Testis (tissue), 3 donors: ENCODE measurements around the gene OGFR. TPM values are rescaled to one million over a fixed set of nuclear protein-coding genes. Genes with fewer than 3 reads are reported as not detected.

Experiments used
- DNase-seq: peaks from one replicate; pipeline ENCODE4 v3.0.0-alpha.2; 2019
- H3K27ac ChIP-seq, 2 donors: fragments of 200-600 bp; sonication (generic); one replicate each; pipeline ENCODE4 v1.5.1; 2019
- H3K27me3 ChIP-seq: fragments of 200-600 bp; sonication (generic); one replicate; pipeline ENCODE4 v1.5.1; 2019
- H3K36me3 ChIP-seq: fragments of 200-600 bp; sonication (generic); one replicate; pipeline ENCODE4 v1.5.1; 2017; ENCODE audit warnings: low read depth; ENCODE audit errors: missing control alignments
- H3K4me1 ChIP-seq: fragments of 200-600 bp; sonication (generic); one replicate; pipeline ENCODE4 v1.5.1; 2019
- H3K4me3 ChIP-seq, 2 donors: fragments of 200-600 bp; sonication (generic); one replicate each; pipeline ENCODE4 v1.5.1; 2017 to 2019
- H3K9me3 ChIP-seq: fragments of 200-600 bp; sonication (generic); one replicate; pipeline ENCODE4 v1.5.1; 2017
- POLR2A ChIP-seq: fragments of 450-650 bp; IDR thresholded peaks from one replicate; pipeline ENCODE4 v1.6.1; 2017; ENCODE audit warnings: antibody characterized with exemption, mild to moderate bottlenecking, moderate library complexity
- WGBS, 2 donors: methylation state at CpG; one replicate each; pipeline ENCODE4 v1.1.5; 2018; 5-methylcytosine and 5-hydroxymethylcytosine counted together
- intact Hi-C: fragments of 100-400 bp; cut with DNase I; formaldehyde crosslinking; loops from one replicate; pipeline ENCODE4 v1.15.1; 2023; ENCODE audit warnings: low total_unique reads
- polyA plus RNA-seq: library from polyadenylated mRNA; stranded (reverse); fragments of 350-450 nt; fragmentation: Illumina TruSeq; extraction: RNeasy Lipid Tissue Mini Kit (QIAGEN cat#74804); gene quantifications from one replicate; pipeline ENCODE4 v1.2.3, GENCODE V29; 2014; ENCODE audit warnings: low read depth, low replicate concordance; ENCODE audit not compliant: insufficient read depth
- total RNA-seq, 2 donors: library from RNA; depleted of rRNA; stranded (reverse); fragments of >200 nt; gene quantifications; one replicate each; pipeline ENCODE4 v1.2.3, GENCODE V29; 2016
- TF ChIP-seq, protein P1 (sequence below), 3 experiments: fragments of 450-650 bp in 2 of 3; fragments of 200-600 bp in 1 of 3; sonication (generic) in 1 of 3; IDR thresholded peaks; one replicate each; pipeline ENCODE4 v1.5.1; 2016 to 2019; ENCODE audit warnings: antibody characterized with exemption in 3 of 3, mild to moderate bottlenecking in 2 of 3, moderate library complexity in 1 of 3

Gene OGFR
- total and polyA plus RNA-seq, 3 donors from 2014 or later = 23.7 to 57.0 (median 46.6) TPM

DNA sequence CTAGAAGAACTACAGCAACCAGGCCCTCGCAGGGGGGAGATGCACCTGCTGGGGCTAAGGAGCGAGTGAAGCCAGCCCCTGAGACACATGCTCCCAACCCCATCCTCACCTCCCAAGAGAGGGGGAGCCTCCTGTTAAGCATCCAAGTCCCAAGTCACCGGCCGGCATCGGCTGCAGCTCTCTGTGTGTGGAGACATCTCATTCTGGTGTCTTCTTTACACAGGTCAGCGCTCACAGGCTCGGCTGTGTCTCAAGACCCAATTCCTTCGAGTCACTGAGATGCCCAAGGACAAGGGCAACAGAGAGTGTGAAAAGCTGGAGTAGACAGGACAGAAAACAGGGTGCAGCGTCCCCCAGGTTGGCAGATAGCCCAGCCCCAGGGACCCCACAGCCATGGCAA is 29.4 kb upstream of the OGFR start:
- H3K9me3 ChIP-seq = no peaks in the 10 kb centered on the region
- H3K4me1 ChIP-seq = peaks cover 13% of the 10 kb centered on the region
- no peaks in the 10 kb centered on the region for H3K36me3 ChIP-seq
- no peak overlapping the region for H3K4me3 ChIP-seq
- intact Hi-C loops = no loop called here
- DNase-seq = no peak
- H3K27ac ChIP-seq = no peak overlapping the region
- H3K27me3 ChIP-seq = no peaks in the 10 kb centered on the region
- TF ChIP-seq, protein P1, sequence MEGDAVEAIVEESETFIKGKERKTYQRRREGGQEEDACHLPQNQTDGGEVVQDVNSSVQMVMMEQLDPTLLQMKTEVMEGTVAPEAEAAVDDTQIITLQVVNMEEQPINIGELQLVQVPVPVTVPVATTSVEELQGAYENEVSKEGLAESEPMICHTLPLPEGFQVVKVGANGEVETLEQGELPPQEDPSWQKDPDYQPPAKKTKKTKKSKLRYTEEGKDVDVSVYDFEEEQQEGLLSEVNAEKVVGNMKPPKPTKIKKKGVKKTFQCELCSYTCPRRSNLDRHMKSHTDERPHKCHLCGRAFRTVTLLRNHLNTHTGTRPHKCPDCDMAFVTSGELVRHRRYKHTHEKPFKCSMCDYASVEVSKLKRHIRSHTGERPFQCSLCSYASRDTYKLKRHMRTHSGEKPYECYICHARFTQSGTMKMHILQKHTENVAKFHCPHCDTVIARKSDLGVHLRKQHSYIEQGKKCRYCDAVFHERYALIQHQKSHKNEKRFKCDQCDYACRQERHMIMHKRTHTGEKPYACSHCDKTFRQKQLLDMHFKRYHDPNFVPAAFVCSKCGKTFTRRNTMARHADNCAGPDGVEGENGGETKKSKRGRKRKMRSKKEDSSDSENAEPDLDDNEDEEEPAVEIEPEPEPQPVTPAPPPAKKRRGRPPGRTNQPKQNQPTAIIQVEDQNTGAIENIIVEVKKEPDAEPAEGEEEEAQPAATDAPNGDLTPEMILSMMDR (IDR thresholded peaks at IDR 0.05) = no peak
- no peak for TF ChIP-seq POLR2A
- WGBS, 2 donors = 88 to 93% methylated on average over 9 of the region's 9 CpGs

DNA sequence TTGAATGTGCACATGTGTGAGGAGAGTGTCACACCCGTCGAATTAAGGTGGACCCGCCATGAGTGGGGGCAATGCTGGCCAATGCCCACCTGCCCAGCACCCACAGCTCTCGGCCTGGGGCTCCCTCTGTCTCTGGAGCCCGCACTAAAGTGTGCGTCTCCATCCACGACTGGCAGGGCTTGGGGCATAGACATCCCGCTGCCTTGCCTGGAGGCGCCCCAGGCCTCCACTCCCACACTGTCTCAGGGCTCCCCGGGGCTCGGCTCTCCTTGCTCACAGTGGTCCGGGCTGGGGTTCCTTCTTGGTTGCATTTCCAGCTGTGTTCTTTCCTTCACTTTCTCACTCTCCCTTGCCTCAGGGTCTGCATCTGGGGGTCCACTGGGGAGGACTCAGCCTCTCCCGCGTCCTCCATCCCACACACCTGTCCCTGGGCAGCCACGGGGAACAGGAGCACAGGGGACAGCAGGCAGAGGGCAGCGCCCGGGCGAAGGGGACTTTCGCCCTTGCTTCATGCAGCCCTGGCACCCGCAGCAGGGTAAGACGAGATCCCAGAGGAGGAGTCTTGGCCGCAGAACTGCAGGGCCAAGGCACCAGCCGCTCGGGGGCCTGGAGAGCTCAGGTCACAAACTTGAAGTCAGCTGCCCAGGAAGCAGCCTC is 28.5 kb upstream of the OGFR start:
- TF ChIP-seq POLR2A = no peak
- TF ChIP-seq, protein P1 (IDR thresholded peaks at IDR 0.05) = no peak
- Histone ChIP-seq H3K36me3 (no peaks in the 10 kb centered on the region), H3K27me3 (no peaks in the 10 kb centered on the region), H3K4me1 (peaks cover 13% of the 10 kb centered on the region), H3K9me3 (no peaks in the 10 kb centered on the region), H3K4me3 (no peak overlapping the region), H3K27ac (no peak overlapping the region)
- intact Hi-C loops = no loop called here
- WGBS, 2 donors = 90 to 95% methylated on average over 18 to 24 of the region's 24 CpGs
- DNase-seq = no peak

DNA sequence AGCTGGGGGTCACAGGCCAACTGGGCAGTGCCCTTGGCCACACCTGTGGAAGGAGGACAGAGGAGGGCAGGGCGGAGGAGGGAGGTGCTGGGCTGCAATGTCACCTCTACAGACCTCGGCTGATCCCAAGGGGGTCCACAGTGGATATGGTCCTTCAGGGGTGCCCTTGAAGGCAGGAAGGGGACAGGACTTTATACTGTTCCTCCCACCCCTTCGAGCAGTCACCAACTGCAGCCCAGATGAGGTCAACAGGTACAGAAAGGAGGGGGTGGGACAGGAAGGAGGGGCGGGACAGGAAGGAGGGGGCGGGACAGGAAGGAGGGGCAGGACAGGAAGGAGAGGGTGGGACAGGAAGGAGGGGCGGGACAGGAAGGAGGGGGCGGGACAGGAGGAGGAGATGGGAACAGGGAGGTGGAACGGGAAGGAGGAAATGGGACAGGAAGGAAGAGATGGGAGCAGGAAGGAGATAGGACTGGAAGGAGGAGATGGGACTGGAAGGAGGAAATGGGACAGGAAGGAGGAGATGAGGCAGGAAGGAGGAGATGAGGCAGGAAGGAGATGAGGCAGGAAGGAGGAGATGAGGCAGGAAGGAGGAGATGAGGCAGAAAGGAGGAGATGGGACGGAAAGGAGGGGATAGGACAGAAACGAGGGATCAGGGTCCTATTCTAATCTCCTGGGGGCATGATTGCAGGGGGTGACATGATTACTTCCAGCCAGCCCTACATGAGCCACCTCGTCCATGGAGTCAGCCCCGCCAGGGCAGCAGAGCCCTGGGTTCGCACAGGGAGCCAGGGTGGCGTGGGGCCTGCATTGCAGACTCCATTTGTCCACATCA is 27.7 kb upstream of the OGFR start:
- intact Hi-C loops = no loop called here
- H3K36me3 ChIP-seq = no peaks in the 10 kb centered on the region
- H3K27me3 ChIP-seq = no peaks in the 10 kb centered on the region
- WGBS, 2 donors = 77 to 81% methylated on average over 14 of the region's 14 CpGs
- peaks cover 13% of the 10 kb centered on the region for H3K4me1 ChIP-seq
- no peak for TF ChIP-seq POLR2A
- TF ChIP-seq, protein P1 (IDR thresholded peaks at IDR 0.05) = no peak
- H3K9me3 ChIP-seq = no peaks in the 10 kb centered on the region
- H3K4me3 ChIP-seq = no peak overlapping the region
- H3K27ac ChIP-seq = no peak overlapping the region
- no peak for DNase-seq

DNA sequence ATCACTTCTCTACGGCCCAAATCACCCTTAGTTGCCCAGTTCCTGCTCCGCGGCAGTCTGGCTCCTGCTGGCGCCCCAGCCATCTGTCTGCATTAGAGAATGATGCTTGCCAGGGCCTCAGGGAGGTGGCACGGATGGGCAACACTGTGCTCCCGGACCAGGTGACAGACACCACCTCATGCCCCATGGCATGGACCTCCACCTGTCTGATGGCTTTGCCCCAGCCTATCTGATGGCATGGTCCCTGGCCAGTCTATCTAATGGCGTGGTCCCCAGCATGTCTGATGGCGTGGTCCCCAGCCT is 27.2 kb upstream of the OGFR start:
- TF ChIP-seq, protein P1 (IDR thresholded peaks at IDR 0.05) = no peak
- no peak for TF ChIP-seq POLR2A
- no peak overlapping the region for H3K4me3 ChIP-seq
- no peaks in the 10 kb centered on the region for H3K27me3 ChIP-seq
- no peak overlapping the region for H3K27ac ChIP-seq
- intact Hi-C loops = no loop called here
- peaks cover 10% of the 10 kb centered on the region for H3K4me1 ChIP-seq
- H3K9me3 ChIP-seq = no peaks in the 10 kb centered on the region
- no peak for DNase-seq
- no peaks in the 10 kb centered on the region for H3K36me3 ChIP-seq
- 78 to 94% methylated on average over 5 to 8 of the region's 8 CpGs for WGBS, 2 donors
